ENCODE results near the gene RGSL1.

Gene RGSL1

GRCh38 chr1:182555493-182555892 lies 105.5 kb downstream of the RGSL1 start:
- DNase-seq, result no peak

- no peak for DNase-seq
These were observed 106.3 kb downstream of the RGSL1 start for GRCh38 chr1:182556279-182556678.

- no peak for DNase-seq
These were observed 110.5 kb downstream of the RGSL1 start for GRCh38 chr1:182560392-182560984.

GRCh38 chr1:182561456-182561855 lies 111.5 kb downstream of the RGSL1 start:
- no peak for DNase-seq

- DNase-seq, result no peak
These were observed 113.1 kb downstream of the RGSL1 start for GRCh38 chr1:182563095-182563494.

GRCh38 chr1:182564406-182565004 lies 114.6 kb downstream of the RGSL1 start:
- no peak for DNase-seq

GRCh38 chr1:182565537-182565936 lies 115.6 kb downstream of the RGSL1 start:
- DNase-seq, result no peak

- no peak for DNase-seq
These were observed 117.7 kb downstream of the RGSL1 start for GRCh38 chr1:182567629-182568028.

GRCh38 chr1:182568647-182569284 lies 118.8 kb downstream of the RGSL1 start:
- DNase-seq, result no peak

GRCh38 chr1:182569939-182570610 lies 120.1 kb downstream of the RGSL1 start:
- DNase-seq, result no peak

- no peak for DNase-seq
These were observed 120.6 kb downstream of the RGSL1 start for GRCh38 chr1:182570611-182570970.

- DNase-seq, result no peak
These were observed 124.2 kb downstream of the RGSL1 start for GRCh38 chr1:182574156-182574555.

- peak; percentile 78 for DNase-seq
These were observed 125.7 kb downstream of the RGSL1 start for GRCh38 chr1:182575540-182576149.

GRCh38 chr1:182580736-182581135 lies 130.8 kb downstream of the RGSL1 start:
- no peak for DNase-seq

GRCh38 chr1:182584746-182585145 lies 134.8 kb downstream of the RGSL1 start:
- no peak for DNase-seq

- no peak for DNase-seq
These were observed 136.4 kb downstream of the RGSL1 start for GRCh38 chr1:182586380-182586779.

- no peak for DNase-seq
These were observed 137.1 kb downstream of the RGSL1 start for GRCh38 chr1:182587093-182587492.

- DNase-seq, result no peak
These were observed 137.9 kb downstream of the RGSL1 start for GRCh38 chr1:182587666-182588499.

GRCh38 chr1:182588500-182589396 lies 138.8 kb downstream of the RGSL1 start, which contains the start of gene RNASEL:
Gene RNASEL, minus strand, starts transcription at chr1:182589256. Its CDS starts 2,450 bp downstream, at chr1:182586806.
- peak; percentile 78 for DNase-seq

GRCh38 chr1:182589520-182589919 lies 139.6 kb downstream of the RGSL1 start:
- no peak for DNase-seq

- DNase-seq, result no peak
These were observed 140.0 kb downstream of the RGSL1 start for GRCh38 chr1:182589931-182590330.

Measured in kidney glomerular epithelial cell (primary cell).